Kidney (tissue), 14 donors: Measurements from ENCODE around the gene APEX1. TPM values are rescaled to one million over a fixed set of nuclear protein-coding genes. Genes with fewer than 3 reads are reported as not detected.

Experiments used
- DNase-seq, 5 donors: peaks; one replicate each; pipeline ENCODE4 v3.0.0-alpha.2; 2013 to 2020
- FAIRE-seq: peaks from 2 replicates; lab custom pipeline; 2012; peaks lifted over from hg19 to GRCh38; lab: Jason Lieb, UNC
- H3K27ac ChIP-seq, 2 donors: one replicate each; pipeline ENCODE4 v1.7.0; 2013; ENCODE audit warnings: low read depth in 2 of 2, low read length in 2 of 2, inconsistent platforms in 1 of 2
- H3K27me3 ChIP-seq: one replicate; pipeline ENCODE4 v1.7.1; 2013; ENCODE audit warnings: low read length, inconsistent platforms; ENCODE audit not compliant: control insufficient read depth, insufficient read depth
- H3K36me3 ChIP-seq, 3 donors: one replicate each; pipeline versions ENCODE4 v1.7.0 to v1.7.1; 2013; ENCODE audit warnings: low read length in 3 of 3, control low read depth in 1 of 3, inconsistent platforms in 1 of 3; ENCODE audit not compliant: insufficient read depth in 3 of 3, control insufficient read depth in 2 of 3
- H3K4me1 ChIP-seq, 3 donors: one replicate each; pipeline versions ENCODE4 v1.7.0 to v1.7.1; 2013; ENCODE audit warnings: low read length in 3 of 3, inconsistent platforms in 1 of 3, low read depth in 1 of 3; ENCODE audit not compliant: control insufficient read depth in 2 of 3, insufficient read depth in 2 of 3
- H3K4me3 ChIP-seq, 3 donors: one replicate each; pipeline versions ENCODE4 v1.7.0 to v1.8.1; 2013; ENCODE audit warnings: low read length in 3 of 3, control low read depth in 1 of 3, inconsistent platforms in 1 of 3
- H3K9ac ChIP-seq, 3 donors: one replicate each; pipeline versions ENCODE4 v1.7.0 to v1.7.1; 2013; ENCODE audit warnings: low read length in 3 of 3, control low read depth in 1 of 3, inconsistent platforms in 1 of 3
- H3K9me3 ChIP-seq, 3 donors: one replicate each; pipeline versions ENCODE4 v1.7.0 to v1.7.1; 2013; ENCODE audit warnings: low read length in 3 of 3, control low read depth in 1 of 3, inconsistent platforms in 1 of 3; ENCODE audit not compliant: control insufficient read depth in 2 of 3, insufficient read depth in 1 of 3
- intact Hi-C: fragments of 100-400 bp; cut with DNase I; formaldehyde crosslinking; loops from one replicate; pipeline ENCODE4 v1.11.1; 2022
- polyA plus RNA-seq: library from polyadenylated mRNA; stranded (reverse); fragments of 350-450 nt; fragmentation: Illumina TruSeq; extraction: RNeasy Lipid Tissue Mini Kit (QIAGEN cat#74804); gene quantifications from one replicate; pipeline ENCODE4 v1.2.3, GENCODE V29; 2014; ENCODE audit warnings: low read depth, low replicate concordance; ENCODE audit not compliant: insufficient read depth
- total RNA-seq: library from RNA; stranded (reverse); fragmentation: NEBNext Ultra II Directional; extraction: Animal tissue kit (Norgen Biotek cat#: 25700); gene quantifications from one replicate; pipeline ENCODE4 v1.2.1, GENCODE V29; 2021
- TF ChIP-seq, protein P1 (sequence below): IDR thresholded peaks from 3 replicates; pipeline ENCODE4 v1.5.1; 2012; ENCODE audit warnings: mild to moderate bottlenecking, moderate library complexity, borderline replicate concordance; ENCODE audit not compliant: insufficient read depth; ENCODE audit errors: extremely low read depth
- donor health status: control.
- donor health status: control.
- donor health status: control.
- donor health status: control.
- donor health status: control.
- donor health status: DM: yes; HTN: yes; CAD: no.
- donor health status: Normal renal cell carcinoma (clear cell type).

APEX1 gene
- total and polyA plus RNA-seq, 2 donors from 2014 or later = 109 to 119 TPM

DNA sequence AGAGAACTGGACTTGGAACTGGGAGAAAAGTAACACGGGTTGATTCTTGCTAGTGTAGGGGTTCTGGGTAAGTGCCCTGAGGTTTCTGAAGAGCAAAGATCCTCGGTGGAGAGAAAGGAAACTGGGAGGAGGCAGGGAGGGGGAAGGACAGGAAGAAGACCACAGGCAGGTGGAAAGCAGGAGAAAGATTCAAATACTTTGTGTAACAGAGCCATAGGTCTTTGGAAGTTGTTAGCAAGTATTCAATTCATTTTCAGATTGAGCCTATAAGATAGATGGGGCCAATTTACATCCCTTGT, 15.5 kb downstream of the APEX1 start:
- Histone ChIP-seq H3K27ac (peak overlapping the region; percentile 91 to 96), H3K4me1 (peaks cover 0 to 16% (median 9%) of the 10 kb centered on the region in 3 donors), H3K9ac (peak overlapping the region in 2 of 3 donors; percentile 65 to 93), H3K4me3 (peak overlapping the region; percentile 26 to 100 (median 94)), H3K36me3 (peaks cover 0 to 23% (median 16%) of the 10 kb centered on the region in 3 donors), H3K27me3 (no peaks in the 10 kb centered on the region), H3K9me3 (no peaks in the 10 kb centered on the region)
- FAIRE-seq (no peak), DNase-seq (peak in 1 of 5 donors; percentile 66)
- TF ChIP-seq, protein P1, sequence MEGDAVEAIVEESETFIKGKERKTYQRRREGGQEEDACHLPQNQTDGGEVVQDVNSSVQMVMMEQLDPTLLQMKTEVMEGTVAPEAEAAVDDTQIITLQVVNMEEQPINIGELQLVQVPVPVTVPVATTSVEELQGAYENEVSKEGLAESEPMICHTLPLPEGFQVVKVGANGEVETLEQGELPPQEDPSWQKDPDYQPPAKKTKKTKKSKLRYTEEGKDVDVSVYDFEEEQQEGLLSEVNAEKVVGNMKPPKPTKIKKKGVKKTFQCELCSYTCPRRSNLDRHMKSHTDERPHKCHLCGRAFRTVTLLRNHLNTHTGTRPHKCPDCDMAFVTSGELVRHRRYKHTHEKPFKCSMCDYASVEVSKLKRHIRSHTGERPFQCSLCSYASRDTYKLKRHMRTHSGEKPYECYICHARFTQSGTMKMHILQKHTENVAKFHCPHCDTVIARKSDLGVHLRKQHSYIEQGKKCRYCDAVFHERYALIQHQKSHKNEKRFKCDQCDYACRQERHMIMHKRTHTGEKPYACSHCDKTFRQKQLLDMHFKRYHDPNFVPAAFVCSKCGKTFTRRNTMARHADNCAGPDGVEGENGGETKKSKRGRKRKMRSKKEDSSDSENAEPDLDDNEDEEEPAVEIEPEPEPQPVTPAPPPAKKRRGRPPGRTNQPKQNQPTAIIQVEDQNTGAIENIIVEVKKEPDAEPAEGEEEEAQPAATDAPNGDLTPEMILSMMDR = no peak
- intact Hi-C loops = no loop called here

DNA sequence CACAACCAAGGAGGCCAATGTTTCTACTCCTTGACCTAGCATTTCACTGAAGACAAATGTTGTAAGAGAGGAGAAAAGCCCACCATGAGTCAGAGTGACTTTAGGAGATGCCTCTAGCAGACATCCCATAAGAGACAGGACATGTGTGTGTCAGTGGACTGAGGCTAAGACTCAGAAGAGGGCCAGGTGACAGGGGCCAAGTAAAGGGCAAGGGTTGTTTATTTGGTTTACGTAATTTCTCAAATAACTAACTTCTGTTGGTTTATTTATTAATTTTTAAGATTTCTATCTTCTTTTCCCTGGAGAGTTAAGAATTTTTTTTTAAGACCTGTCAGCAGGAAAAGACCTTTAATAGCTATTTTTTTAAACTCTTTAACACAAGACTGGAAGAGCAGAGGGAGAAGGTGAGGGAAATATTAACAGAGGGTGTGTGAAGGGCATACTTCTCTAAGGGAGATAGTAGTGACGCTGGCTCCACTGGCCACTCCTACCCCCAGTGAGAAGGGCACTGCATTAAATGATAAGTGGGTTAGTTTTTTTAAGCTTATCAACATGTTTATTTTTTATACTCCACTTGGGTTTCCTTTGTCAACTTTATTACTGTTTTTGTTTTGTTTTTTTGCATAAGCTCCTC, 17.6 kb downstream of the APEX1 start:
- TF ChIP-seq, protein P1 = no peak
- Histone ChIP-seq H3K4me1 (peaks cover 0 to 19% (median 14%) of the 10 kb centered on the region in 3 donors), H3K27me3 (no peaks in the 10 kb centered on the region), H3K9ac (peak overlapping the region in 1 of 3 donors; percentile 71), H3K9me3 (no peaks in the 10 kb centered on the region), H3K27ac (peak overlapping the region; percentile 78), H3K4me3 (peak overlapping the region in 2 of 3 donors; percentile 13 to 53), H3K36me3 (peaks cover 0 to 39% (median 33%) of the 10 kb centered on the region in 3 donors)
- intact Hi-C loops = no loop called here
- FAIRE-seq (no peak), DNase-seq (peak in 1 of 5 donors; percentile 16)

DNA sequence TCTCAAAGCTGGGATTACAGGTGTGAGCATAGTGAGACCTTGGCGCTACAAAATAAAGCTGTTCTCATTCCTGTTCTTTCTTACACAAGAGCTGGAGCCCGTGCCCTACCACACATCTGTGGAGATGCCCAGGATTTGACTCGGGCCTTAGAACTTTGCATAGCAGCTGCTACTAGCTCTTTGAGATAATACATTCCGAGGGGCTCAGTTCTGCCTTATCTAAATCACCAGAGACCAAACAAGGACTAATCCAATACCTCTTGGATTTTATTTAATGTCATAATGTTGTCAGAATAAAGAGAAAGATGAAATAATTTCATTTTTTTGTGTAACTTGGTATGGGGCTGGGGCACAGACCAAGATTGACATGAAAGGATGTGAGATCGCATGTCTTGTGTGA, 21.8 kb downstream of the APEX1 start:
- Histone ChIP-seq H3K4me1 (peaks cover 0 to 11% (median 10%) of the 10 kb centered on the region in 3 donors), H3K9ac (no peak overlapping the region), H3K27me3 (no peaks in the 10 kb centered on the region), H3K27ac (peak overlapping the region in 1 of 2 donors; percentile 45), H3K4me3 (no peak overlapping the region), H3K9me3 (no peaks in the 10 kb centered on the region), H3K36me3 (peaks cover 0 to 45% (median 37%) of the 10 kb centered on the region in 3 donors)
- FAIRE-seq (no peak), DNase-seq (no peak)
- TF ChIP-seq, protein P1 = no peak
- intact Hi-C loops = no loop called here
